Breast epithelium (tissue), 3 donors: Measurements from ENCODE around the gene SREK1IP1.

ENCODE experiments used
- POLR2A ChIP-seq: fragments of 450-650 bp; IDR thresholded peaks from one replicate; pipeline ENCODE4 v1.6.1; 2016; ENCODE audit warnings: antibody characterized with exemption, mild to moderate bottlenecking, moderate library complexity
- POLR2AphosphoS5 ChIP-seq, 3 donors: sonication (generic); formaldehyde crosslinking; IDR thresholded peaks; one replicate each; pipeline ENCODE4 v1.6.1; 2017; ENCODE audit warnings: antibody characterized with exemption in 3 of 3
- TF ChIP-seq, protein P1 (sequence below), 3 donors: fragments of 450-650 bp; IDR thresholded peaks; one replicate each; pipeline ENCODE4 v1.5.1; 2016 to 2017; ENCODE audit warnings: antibody characterized with exemption in 3 of 3, mild to moderate bottlenecking in 3 of 3, moderate library complexity in 3 of 3

DNA sequence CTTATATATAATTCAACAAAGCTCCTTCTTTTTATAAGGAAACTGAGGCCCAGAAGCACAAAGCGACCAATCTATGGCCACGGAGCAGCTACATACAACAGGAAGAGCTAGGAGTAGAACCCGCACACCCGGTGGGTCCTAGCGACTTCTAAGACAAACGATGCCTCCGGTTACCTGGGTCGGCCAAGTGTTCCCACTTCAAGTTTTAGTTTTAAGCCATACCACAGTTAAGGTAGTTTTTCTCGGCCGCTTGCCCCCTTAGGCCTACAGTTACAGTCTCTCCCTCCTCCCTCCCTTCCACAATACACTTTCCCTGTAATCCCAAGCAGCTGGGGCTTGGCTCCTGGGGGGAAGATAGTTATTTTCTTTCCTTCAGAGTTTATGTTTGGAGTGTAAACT is 533 bp downstream of the SREK1IP1 start:
- TF ChIP-seq, protein P1, sequence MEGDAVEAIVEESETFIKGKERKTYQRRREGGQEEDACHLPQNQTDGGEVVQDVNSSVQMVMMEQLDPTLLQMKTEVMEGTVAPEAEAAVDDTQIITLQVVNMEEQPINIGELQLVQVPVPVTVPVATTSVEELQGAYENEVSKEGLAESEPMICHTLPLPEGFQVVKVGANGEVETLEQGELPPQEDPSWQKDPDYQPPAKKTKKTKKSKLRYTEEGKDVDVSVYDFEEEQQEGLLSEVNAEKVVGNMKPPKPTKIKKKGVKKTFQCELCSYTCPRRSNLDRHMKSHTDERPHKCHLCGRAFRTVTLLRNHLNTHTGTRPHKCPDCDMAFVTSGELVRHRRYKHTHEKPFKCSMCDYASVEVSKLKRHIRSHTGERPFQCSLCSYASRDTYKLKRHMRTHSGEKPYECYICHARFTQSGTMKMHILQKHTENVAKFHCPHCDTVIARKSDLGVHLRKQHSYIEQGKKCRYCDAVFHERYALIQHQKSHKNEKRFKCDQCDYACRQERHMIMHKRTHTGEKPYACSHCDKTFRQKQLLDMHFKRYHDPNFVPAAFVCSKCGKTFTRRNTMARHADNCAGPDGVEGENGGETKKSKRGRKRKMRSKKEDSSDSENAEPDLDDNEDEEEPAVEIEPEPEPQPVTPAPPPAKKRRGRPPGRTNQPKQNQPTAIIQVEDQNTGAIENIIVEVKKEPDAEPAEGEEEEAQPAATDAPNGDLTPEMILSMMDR (IDR thresholded peaks at IDR 0.05): no peak
- TF ChIP-seq POLR2A (no peak), POLR2AphosphoS5 (IDR thresholded peaks at IDR 0.05) (no peak)
